ENCODE measurements around the gene MYMX. TPM values are rescaled to one million over a fixed set of nuclear protein-coding genes. Genes with fewer than 3 reads are reported as not detected.
"Not testable (repeated sequence)": the region's sequence is repeated elsewhere in the genome, so short reads cannot be mapped to it uniquely, and the experiment has no call there.

MYMX gene
- total RNA-seq, 1 donor from 2014 or later = not detected

DNA sequence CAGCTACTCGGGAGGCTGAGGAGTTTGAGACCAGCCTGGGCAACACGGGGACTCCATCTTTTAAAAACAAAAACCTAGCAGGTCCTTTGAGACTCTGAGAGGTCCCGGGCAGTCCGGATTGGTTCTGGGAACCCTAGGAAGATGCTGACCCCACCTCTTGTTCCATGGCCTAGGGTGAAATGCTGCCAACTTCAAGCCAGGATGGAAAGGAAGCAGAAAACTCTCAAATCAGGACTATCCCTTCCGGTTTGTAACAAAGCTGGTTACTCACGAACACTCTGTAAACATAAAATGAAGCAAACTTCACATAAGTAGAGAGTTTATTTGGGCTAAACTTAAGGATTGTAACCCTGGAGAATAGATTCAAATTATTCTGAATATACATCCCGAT is 30.1 kb upstream of the MYMX start:
- DNase-seq (ENCODE audit: low spot score) = no peak

GRCh38 chr6:44188819-44189218 is 27.9 kb upstream of the MYMX start:
- DNase-seq (ENCODE audit: low spot score) = no peak

DNA sequence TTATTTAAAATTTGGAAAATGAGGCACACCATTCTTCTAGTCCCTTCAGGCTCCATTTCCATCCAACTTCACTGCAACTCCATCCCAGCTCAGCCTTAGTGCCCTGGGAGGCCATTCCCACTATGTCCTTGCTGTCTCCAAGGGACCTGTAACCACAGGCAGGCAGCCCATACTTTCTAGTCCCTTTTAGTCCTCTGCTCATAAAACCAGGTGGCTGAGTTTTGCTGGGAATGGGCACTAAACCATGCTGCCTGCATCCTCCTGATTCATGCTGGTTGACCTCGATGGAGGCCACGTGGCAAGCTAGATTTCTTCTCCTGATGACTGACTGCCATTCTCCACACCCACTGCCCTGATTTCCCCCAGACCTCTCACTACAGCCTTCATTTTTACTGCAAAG is 27.5 kb upstream of the MYMX start:
- DNase-seq (ENCODE audit: low spot score) = no peak

DNA sequence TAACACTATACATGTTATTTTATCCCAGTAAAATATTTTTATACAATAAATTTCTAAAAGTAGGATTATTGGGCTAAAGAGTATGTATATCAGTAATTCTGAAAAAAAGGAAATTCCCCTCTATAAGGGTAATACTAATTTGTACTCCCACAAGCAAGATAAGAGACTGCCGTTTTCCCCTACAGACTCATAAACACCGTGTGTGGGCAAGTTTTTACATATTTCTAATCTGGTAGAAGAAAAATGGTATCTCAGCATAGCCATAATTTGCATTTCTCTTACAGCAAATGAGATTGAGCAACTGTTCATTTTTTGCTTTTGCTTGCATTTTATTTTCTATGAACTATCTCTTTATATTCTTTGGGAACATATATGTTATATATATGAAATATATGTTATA is 26.0 kb upstream of the MYMX start:
- no peak for DNase-seq (ENCODE audit: low spot score)

GRCh38 chr6:44192428-44193041 is 24.2 kb upstream of the MYMX start:
- no peak for DNase-seq (ENCODE audit: low spot score)

DNA sequence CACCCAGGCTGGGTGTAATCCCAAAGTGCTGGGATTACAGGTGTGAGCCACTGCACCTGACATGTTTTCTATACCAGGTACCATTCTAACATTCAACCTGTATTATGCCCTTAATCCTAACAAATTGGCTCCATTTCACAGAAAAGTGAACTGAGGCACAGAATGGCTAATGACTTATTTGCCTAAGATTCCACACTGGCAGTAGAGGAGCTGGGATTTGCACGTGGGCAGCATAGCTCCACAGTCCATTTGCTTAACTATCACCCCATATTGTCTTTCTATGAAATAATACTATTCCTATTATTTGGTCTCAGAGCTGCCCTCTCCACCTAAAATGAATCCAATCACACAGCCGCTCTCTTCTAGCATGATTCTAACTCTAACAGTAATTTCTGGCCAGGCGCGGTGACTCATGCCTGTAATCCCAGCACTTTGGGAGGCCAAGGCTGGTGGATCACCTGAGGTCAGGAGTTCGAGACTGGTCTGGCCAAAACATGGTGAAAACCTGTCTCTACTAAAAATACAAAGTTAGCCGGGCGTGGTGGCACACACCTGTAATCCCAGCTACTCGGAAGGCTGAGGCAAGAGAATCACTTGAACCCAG is 23.3 kb upstream of the MYMX start:
- DNase-seq (ENCODE audit: low spot score) = no peak

DNA sequence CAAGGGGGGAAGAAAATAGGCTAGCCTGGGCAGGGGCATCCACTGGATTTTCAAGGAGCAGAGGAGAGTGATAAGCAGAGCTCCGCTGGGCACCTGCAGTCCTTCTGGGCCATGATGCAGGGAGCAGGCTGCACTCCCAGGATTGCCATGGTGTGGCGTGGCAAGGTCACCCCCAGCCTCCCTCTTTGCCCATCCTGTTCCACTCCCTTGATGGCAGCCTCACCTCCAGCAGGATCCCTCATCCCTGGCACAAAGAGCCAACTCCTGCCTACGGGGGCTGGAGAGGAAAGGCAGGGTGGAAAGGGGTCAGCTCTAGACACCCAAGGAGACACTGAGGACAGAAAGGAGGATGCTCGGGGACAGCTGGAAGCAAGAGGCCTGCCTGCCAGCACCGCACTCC is 22.4 kb upstream of the MYMX start:
- no peak for DNase-seq (ENCODE audit: low spot score)

- not testable (repeated sequence) for DNase-seq (ENCODE audit: low spot score)
These were observed 20.4 kb upstream of the MYMX start for GRCh38 chr6:44196351-44196750.

DNA sequence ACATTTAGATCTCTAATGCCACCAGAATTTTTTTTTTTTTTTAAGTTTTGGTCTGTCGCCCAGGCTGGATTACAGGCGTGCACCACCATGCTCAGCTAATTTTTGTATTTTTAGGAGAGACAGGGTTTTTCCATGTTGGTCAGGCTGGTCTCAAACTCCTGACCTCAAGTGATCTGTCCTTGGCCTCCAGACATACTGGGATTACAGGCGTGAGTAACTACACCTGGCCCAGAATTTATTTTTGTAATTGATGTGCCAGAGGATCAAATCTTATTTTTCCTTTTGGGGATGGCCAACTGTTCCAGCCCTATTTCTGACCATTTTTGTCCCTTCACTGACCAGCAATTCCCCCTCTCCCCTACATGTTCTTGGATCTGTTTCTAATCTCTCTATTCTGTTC is 18.0 kb upstream of the MYMX start:
- DNase-seq (ENCODE audit: low spot score) = no peak

DNA sequence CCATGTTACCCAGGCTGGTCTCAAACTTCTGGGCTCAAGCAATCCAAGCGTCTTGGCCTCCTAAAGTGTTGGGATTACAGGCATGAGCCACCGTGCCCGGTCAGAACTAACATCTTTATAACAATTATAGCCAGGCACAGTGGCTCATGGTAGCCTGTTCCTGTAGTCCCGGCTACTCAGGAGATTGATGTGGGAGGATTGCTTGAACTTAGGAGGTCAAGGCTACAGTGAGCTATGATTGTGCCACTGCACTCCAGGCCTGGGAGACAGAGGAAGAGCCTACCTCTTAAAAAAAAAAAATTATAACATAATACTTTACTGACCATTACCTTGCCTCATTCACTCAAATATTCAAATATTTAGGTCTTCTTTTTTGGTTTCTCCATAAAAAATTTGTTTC is 16.8 kb upstream of the MYMX start:
- no peak for DNase-seq (ENCODE audit: low spot score)

GRCh38 chr6:44201200-44201599 is 15.5 kb upstream of the MYMX start:
- DNase-seq (ENCODE audit: low spot score) = peak; percentile 81

- peak; percentile 74 for DNase-seq (ENCODE audit: low spot score)
These were observed 15.0 kb upstream of the MYMX start for GRCh38 chr6:44201638-44202303.

GRCh38 chr6:44202332-44202971 is 14.3 kb upstream of the MYMX start:
- no peak for DNase-seq (ENCODE audit: low spot score)

GRCh38 chr6:44202972-44203750 is 13.6 kb upstream of the MYMX start:
- no peak for DNase-seq (ENCODE audit: low spot score)

DNA sequence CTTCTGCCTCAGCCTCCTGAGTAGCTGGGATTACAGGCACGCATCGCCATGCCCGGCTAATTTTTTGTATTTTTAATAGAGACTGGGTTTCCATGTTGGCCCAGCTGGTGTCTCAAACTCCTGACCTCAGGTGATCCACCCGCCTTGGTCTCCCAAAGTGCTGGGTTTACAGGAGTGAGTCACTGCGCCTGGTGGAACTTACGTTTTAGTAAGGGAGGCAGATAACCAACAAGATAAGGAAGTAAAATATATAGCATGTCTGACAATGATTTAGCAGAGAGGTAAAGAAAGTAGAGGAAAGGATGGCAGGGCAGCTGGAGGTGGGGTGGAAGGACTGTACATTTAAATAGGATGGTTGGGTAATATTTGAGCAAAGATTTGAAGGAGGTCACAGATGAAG is 12.8 kb upstream of the MYMX start:
- peak; percentile 58 for DNase-seq (ENCODE audit: low spot score)

- DNase-seq (ENCODE audit: low spot score) = no peak
These were observed 8.8 kb upstream of the MYMX start for GRCh38 chr6:44207966-44208365.

- no peak for DNase-seq (ENCODE audit: low spot score)
These were observed 5.4 kb upstream of the MYMX start for GRCh38 chr6:44211284-44211683.

GRCh38 chr6:44214307-44214706 is 2.4 kb upstream of the MYMX start:
- DNase-seq (ENCODE audit: low spot score) = no peak

DNA sequence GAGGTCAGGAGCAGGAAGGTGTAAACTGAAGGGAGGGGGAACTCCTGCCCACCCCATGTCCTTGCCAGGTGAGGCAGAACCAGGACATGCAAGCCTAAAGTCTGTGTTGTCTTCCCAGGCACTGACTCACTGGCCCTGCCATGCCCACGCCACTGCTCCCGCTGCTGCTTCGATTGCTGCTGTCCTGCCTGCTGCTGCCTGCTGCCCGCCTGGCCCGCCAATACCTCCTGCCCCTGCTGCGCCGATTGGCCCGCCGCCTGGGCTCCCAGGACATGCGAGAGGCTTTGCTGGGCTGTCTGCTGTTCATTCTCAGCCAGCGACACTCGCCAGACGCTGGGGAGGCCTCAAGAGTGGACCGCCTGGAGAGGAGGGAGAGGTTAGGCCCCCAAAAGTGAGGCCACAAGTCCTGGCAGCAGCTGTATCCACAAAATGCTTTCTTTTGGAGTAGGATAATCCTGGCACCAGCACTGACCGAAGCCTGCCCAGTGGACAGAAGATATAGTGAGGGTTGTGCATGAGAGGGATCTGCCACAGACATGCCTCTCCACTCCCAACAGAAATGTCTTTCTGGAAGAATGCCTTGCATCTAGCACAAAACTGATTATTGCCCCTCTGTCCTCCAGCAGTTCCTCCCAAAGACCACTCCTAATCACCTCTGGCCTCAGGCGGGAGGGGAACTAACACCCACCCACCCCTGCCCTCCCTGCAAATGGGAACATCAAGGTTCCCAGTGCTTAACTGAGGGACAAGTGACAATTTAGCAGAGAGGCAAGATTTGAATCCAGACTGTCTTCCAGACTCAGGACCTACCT is 812 bp downstream of the MYMX start:
- DNase-seq (ENCODE audit: low spot score) = no peak

GRCh38 chr6:44219053-44219814 is 2.5 kb downstream of the MYMX start:
- DNase-seq (ENCODE audit: low spot score) = peak; percentile 85
